ENCODE measurements around the gene SLC22A23.

DNA sequence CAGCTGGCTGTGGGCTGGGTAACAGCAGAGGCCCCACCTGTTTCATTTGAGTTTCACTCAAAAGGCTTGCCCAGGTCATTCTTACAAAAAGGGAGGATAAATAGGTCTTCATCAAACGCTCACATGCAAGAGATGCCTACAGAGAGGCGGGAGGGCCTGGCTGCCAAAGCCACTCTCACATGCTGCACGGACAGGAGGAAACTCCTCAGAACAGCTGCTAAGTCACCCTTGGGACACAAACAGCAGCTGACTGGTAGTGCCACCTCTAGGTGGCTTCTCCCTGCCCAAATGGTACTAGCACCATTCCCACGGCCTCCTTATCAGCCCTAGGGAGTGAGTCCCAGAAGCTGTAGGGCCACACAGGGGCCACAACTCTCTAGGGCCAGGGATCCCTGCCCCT lies 23.8 kb downstream of the SLC22A23 start:
- no peak for TF ChIP-seq EZH2 (IDR thresholded peaks at IDR 0.05; ENCODE audit: insufficient read depth, low read length)
- TF ChIP-seq, protein P1, sequence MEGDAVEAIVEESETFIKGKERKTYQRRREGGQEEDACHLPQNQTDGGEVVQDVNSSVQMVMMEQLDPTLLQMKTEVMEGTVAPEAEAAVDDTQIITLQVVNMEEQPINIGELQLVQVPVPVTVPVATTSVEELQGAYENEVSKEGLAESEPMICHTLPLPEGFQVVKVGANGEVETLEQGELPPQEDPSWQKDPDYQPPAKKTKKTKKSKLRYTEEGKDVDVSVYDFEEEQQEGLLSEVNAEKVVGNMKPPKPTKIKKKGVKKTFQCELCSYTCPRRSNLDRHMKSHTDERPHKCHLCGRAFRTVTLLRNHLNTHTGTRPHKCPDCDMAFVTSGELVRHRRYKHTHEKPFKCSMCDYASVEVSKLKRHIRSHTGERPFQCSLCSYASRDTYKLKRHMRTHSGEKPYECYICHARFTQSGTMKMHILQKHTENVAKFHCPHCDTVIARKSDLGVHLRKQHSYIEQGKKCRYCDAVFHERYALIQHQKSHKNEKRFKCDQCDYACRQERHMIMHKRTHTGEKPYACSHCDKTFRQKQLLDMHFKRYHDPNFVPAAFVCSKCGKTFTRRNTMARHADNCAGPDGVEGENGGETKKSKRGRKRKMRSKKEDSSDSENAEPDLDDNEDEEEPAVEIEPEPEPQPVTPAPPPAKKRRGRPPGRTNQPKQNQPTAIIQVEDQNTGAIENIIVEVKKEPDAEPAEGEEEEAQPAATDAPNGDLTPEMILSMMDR (IDR thresholded peaks at IDR 0.05; ENCODE audit: insufficient read depth, low read depth, low read length), result no peak
